ENCODE measurements around the gene THOC2. TPM values are rescaled to one million over a fixed set of nuclear protein-coding genes. Genes with fewer than 3 reads are reported as not detected.
A peak's percentile ranks its signal among the peaks of the same experiment; 100 is the strongest.
"Not testable (repeated sequence)": the region's sequence is repeated elsewhere in the genome, so short reads cannot be mapped to it uniquely, and the experiment has no call there.

Gene THOC2
- total RNA-seq, 1 donor from 2014 or later = 27.6 TPM

DNA sequence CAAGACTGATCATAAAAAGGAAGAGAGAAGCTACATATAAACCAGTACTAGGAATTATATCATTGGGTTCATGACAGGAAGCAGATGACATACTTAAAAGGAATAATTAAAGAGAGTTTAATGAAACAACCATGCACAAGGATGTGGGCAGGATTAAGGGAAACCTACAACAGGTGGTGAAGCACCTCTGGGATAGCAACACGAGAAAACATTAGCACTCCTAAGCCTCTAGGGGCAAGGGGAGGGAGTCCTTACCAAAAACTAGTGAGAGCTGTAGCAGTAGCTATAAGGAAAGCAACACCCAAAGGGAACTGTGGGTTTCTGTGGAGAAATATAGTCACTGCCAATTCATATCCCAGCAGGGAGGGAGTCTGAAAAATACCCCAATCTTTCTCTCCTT, 7.2 kb upstream of the THOC2 start:
- no peak for DNase-seq
- intact Hi-C loops (cut with micrococcal nuclease) = no loop called here
- no peak for ATAC-seq

DNA sequence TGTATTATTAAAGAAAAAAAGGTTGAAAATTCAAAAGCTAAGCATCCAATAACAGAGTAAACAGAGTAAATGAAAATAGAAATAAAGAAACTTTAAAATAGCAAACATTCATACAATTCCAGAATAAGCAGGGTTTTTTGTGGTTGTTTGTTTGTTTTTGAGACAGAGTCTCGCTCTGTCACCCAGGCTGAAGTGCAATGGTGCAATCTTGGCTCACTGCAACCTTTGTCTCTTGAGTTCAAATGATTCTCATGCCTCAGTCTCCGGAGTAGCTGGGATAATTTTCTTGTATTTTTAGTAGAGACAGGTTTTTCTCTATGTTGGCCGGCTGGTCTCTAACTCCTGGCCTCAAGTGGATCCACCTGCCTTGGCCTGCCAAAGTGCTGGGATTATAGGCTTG, 6.6 kb upstream of the THOC2 start:
- no peak for ATAC-seq
- DNase-seq = no peak

DNA sequence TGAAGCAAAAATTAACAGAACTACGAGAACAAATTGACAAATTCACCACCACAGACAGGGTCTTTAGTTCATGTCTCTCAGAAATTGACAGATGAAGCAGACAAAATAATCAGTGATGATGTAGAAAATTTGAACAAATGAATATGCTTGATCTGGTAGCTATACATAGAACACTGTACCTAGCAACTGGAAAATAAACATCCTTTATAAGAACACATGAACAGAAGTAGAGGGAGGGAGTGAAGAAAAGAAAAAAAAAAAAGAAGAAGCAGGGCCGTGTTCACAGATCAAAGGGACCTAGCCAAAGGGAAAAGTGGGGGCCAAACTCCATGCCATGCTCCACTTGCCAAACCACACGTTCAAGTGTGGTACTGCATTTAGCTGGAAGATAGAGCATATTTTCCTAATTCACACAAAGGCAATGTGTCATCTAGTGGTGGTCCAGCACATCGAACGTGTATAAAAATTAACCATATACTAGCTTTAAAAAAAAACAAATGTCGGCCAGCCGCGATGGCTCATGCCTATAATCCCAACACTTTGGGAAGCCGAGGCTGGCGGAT, 5.6 kb upstream of the THOC2 start:
- intact Hi-C loops (cut with micrococcal nuclease) = no loop called here
- peak; percentile 44 for ATAC-seq
- DNase-seq = no peak

More for the DNA sequence above, 6.6 kb upstream of the THOC2 start:
- intact Hi-C loops (cut with micrococcal nuclease) = no loop called here

DNA sequence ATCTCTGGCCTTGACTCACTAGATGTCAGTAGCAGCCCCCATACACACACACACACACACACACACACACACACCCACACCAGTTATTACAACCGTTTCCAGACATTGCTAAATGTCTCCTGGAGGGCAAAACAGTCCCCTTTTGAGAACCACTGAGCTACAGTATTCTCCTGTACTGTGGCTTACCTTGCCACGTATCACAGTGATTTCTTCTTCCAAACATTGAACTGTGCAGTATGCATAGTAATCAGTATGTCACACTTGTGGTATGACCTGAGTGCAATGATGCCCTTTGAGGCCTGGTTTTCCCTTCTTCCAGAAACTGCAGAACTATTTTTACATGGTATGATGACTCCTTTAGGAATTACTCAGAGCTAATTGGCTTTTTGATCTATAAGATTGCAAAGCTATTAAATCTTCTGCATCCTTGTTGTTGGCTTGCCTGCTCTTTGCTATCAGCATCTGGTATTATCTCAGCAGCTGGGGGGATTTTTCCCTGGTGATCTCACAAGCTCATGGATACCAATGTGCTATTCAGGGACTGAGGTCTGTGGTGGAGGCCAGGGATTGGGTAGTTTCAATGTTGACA, 3.6 kb upstream of the THOC2 start:
- DNase-seq (no peak), ATAC-seq (no peak)
- intact Hi-C loops (cut with micrococcal nuclease) = no loop called here

DNA sequence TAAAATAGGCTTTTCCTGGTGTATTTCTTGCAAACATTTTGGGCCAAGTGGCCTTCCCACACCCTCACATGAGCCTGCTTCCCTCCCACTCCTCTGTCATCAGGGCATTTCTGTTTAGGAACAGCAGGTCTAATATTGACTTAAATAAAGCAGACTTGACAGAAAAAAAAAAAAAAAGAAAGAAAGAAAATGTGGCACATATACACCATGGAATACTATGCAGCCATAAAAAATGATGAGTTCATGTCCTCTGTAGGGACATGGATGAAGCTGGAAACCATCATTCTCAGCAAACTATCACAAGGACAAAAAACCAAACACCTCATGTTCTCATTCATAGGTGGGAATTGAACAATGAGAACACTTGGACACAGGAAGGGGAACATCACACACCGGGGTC, 2.3 kb upstream of the THOC2 start:
- ATAC-seq; DNase-seq; intact Hi-C loops (cut with micrococcal nuclease): not testable (repeated sequence)

DNA sequence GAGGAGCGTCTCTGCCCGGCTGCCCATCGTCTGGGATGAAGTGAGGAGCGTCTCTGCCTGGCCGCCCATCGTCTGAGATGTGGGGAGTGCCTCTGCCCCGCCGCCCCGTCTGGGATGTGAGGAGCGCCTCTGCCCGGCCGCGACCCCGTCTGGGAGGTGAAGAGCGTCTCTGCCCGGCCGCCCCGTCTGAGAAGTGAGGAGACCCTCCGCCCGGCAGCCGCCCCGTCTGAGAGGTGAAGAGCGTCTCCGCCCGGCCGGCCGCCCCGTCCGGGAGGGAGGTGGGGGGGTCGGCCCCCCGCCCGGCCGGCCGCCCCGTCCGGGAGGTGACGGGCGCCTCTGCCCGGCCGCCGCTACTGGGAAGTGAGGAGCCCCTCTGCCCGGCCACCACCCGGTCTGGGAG, 1.2 kb upstream of the THOC2 start:
- DNase-seq, ATAC-seq: not testable (repeated sequence)

DNA sequence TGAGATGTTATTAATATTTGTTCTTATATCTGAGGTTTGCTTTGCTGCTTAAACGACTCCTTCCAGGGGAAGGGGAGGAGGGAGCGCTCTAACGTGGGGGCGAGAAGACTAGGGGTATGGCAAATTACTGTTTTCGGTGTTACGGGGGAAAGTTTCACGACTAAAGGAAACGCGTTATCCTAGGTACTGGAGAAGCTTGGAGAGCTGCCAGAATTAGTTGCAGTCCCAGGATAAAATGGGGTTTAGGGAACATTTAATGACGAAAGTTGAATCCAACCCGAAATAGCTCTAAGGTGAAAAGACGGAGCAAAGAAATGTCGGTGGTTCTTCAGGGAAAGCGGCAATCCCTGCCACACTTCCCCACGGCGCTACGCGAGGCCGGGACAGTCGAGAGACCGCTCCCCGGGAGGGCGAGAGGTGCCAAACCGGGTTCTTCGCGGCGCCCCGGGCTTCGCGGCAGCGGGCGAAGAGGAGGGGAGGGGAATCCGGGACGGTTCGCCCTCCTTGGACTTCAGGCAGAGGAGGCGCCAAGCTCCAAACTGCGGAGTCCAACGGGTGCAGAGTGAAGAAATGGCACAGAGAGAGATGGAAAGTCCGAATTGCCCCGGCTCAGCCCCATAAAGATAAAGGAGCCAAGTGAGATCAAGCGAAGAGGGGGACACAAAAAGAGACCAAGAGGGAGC, 724 bp downstream of the THOC2 start:
- peak; percentile 50 for ATAC-seq

More for the DNA sequence above, 1.2 kb upstream of the THOC2 start:
- intact Hi-C loops (cut with micrococcal nuclease) = not testable (repeated sequence)

DNA sequence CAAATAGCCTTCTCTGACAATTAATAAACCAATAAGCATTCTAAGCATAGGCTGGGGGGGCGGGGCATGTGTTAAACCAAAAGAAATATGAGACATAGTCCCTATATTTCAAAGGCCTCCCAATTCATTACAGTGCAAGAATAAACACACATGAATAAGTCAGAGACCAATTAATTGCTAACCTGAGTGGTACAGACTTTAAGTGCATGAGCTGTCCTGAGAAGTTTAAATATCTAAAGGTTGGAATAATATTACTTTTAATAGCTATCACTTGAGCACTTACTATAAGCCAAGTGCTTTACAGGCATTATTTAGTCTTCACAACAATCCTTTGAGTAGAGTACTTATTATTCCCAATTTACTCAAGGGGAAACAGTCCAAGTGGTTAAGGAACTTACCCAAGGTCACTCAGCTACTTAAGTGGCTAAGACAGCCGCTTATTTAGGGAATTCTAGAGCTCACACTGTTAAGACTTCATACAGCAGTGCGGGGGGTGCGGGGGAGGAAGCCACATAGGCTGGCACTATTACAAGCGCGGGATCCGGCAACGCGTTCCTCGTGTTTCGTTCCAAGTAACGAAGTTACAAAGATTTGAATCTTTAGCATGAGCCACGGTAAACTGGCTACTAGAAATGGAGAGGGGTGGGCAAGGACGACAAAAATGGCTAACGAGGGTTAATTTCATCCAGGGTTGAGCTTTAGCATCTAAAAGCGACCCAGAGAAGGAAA, 1.4 kb downstream of the THOC2 start:
- no peak for ATAC-seq
- intact Hi-C loops (cut with micrococcal nuclease) = no loop called here
- DNase-seq = no peak

More for the DNA sequence above, 724 bp downstream of the THOC2 start:
- no peak for DNase-seq
- intact Hi-C loops (cut with micrococcal nuclease) = no loop called here

DNA sequence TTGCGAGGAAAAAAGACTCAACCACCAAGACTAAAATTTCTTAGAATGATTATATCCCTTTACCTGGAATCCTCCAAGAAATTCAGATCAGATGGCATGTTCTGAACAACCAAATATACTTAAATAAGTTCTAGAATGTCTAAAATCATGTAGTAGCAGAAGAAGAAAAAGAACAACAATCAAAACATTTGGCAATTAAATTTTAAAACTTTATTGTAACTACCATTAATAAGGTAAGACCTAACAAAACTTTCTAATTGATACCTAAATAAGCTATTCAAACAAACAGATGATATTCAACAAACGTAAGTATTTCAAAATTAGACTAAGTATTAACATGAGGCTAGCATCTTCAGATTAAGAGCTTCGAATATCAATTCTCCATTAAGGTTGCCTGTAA, 4.3 kb downstream of the THOC2 start:
- DNase-seq = no peak
- intact Hi-C loops (cut with micrococcal nuclease) = no loop called here
- ATAC-seq = no peak

DNA sequence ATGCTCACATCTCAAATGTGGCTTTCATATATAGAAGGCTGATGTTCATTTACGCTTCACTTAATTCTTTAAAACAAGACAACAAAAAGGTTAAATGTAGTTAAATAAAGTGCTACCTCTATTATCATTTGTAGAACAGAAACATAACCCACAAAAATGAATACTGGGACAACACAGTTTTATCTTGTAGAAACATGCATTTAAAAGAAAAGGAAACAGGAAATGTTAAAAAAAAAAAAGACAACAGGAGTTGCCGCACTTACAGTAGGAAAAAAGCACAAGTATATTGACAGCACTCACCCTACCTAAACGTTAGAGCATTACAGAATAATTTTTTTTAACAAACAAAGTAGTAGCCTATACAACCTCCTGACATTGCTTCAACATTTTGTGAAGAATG, 4.8 kb downstream of the THOC2 start:
- DNase-seq (no peak), ATAC-seq (no peak)
- intact Hi-C loops (cut with micrococcal nuclease) = no loop called here

DNA sequence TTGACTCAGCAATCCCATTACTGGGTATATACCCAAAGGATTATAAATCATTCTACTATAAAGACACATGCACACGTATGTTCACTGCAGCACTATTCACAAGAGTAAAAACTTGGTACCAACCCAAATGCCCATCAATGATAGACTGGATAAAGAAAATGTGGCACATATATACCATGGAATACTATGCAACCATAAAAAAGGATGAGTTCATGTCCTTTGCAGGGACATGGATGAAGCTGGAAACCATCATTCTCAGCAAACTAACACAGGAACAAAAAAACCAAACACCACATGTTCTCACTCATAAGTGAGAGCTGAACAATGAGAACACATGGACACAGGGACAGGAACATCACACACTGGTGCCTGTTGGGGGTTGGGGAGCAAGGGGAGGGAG, 10.7 kb downstream of the THOC2 start:
- ATAC-seq; intact Hi-C loops (cut with micrococcal nuclease); DNase-seq: not testable (repeated sequence)

DNA sequence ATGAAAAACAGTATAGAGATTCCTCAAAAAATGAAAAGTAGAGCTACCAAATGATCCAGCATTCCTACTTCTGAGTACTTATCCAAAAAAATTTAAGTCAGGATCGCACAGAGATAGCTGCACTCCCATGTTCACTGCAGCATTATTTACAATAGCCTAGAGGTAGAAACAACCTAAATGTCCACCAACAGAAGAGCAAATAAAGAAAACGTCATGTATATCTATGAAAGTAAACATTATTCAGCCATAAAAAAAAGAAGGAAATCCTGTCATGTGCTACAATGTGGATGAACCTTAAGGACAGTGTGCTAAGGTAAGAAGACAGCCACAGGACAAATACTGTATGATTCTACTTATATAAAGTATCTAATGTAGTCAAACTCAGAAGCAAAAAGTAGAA, 12.4 kb downstream of the THOC2 start:
- no peak for DNase-seq
- intact Hi-C loops (cut with micrococcal nuclease) = no loop called here
- no peak for ATAC-seq

DNA sequence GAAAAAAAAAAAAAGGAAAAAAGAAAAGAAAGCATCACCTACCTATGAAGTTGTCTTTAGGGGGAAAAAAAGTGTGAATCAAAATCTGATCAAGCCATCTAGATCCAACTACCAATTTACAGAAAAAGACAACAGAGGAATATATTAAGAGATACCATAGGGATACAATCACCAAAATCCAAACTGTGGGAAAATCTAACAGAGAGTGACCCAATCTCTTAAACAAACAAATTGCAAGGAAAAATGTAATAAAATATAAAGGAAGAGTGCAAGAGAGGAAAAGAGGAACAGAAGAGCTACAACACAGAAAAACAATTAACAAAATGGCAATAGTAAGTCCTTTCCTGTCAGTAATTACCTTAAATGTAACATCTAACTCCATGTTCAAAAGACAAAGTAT, 19.0 kb downstream of the THOC2 start:
- DNase-seq = no peak
- intact Hi-C loops (cut with micrococcal nuclease) = no loop called here
- no peak for ATAC-seq

DNA sequence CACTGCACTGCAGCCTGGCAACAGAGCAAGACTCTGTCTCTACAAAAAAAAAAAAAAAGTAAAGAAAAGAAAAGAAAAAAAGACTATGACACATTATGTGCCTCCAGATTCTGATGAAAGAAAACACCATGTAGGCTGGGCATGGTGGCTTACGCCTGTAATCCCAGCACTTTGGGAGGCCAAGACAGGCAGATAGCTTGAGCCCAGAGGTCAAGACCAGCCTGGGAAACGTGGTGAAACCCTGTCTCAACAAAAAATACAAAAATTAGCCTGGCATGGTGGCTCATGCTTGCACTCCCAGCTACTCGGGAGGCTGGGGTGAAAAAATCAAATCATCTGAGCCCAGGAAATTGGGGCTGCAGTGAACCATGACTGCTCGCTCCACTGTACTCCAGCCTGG, 19.4 kb downstream of the THOC2 start:
- DNase-seq (no peak), ATAC-seq (no peak)
- intact Hi-C loops (cut with micrococcal nuclease) = no loop called here

DNA sequence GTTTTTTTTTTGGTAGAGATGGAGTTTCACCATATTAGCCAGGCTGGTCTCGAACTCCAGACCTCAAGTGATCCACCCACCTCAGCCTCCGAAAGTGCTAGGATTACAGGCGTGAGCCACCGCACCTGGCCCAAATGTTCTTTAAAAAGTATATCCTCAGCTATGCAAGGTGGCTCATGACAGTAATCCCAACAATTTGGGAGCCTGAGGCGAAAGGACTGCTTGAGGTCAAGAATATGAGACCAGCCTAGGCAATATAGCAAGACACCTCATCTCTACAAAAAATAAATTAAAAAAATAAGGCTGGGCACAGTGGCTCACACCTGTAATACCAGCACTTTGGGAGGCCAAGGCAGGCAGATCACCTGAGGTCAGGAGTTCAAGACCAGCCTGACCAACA, 21.7 kb downstream of the THOC2 start:
- DNase-seq; intact Hi-C loops (cut with micrococcal nuclease); ATAC-seq: not testable (repeated sequence)

DNA sequence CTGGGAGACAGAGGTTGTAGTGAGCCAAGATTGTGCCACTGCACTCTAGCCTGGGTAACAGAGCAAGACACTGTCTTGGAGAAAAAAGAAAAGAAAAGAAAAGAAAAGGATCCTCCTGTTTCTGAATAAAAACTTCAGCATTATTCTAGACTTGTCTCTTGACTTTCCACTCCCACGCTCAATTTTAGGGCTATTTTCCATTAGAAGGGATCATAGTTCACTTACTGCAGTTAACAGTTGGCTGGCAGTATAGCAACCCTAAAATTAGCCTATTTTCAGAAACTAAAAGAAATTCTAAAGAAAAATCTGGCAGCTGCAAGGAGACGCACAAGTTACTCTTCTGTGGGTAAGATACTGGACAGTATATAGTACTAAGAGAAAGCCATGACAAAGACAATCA, 28.1 kb downstream of the THOC2 start:
- no peak for ATAC-seq
- intact Hi-C loops (cut with micrococcal nuclease) = no loop called here
- no peak for DNase-seq

DNA sequence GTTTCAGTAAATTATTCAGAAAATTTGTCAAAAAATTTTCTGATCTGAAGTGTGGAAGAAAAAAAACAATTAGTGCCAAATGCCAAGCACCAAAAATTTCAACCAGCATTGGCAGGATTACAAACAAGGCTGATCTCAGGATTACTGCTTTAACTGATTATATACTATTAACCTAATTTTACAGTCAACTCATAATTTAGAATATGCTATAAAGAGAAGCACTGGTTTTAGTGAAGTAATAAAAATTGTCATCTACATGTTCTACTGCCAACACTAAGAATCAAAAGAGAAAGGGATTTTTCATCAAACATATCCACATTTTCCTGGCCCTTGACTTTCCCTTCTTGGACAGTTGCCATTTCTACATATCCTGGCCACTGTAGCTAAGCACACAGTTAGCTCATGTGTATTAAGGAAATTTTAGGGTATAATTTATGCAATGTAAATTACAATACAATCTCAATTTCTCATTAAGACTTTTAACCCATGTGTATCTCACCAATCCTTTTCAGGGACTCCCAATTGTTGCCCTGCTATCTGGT, 33.8 kb downstream of the THOC2 start:
- no peak for DNase-seq
- intact Hi-C loops (cut with micrococcal nuclease) = no loop called here
- ATAC-seq = no peak

DNA sequence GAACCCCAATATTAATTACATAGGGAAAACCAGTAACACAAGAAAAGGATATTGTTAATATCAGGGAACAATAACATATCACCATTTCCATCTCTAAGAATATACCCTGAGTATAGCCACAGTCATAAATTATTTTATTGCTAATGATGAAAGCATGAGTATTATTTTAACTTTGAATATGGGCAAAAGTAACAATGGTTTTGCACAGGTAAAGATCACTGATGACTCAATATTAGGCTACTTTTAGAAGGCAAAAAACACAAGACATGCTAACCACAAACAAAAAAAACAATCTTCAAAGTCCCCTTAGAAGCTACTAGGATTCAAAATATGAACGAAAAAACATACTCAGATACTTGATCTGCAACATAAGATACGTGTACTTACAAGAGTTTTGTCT, 36.5 kb downstream of the THOC2 start:
- ATAC-seq (no peak), DNase-seq (no peak)
- intact Hi-C loops (cut with micrococcal nuclease) = no loop called here

DNA sequence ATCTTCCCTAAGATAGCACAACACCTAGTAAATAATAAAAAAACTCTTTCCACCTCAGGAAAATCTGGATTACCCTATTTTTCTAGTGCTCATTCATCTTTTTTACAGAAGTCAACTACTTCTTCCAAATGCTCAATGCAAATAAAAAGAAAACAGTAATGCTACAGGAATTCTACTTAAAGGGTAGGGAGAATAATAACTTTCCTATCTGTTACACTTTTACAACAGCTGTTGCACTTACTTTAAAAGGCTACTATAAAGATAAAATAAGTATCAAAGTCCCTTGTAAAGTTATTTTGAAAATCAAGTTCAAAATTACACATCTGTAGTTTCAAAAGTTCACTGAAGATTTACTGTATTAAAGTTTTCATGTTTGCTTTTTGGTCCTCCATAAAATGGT, 37.6 kb downstream of the THOC2 start:
- no peak for DNase-seq
- intact Hi-C loops (cut with micrococcal nuclease) = no loop called here
- no peak for ATAC-seq

DNA sequence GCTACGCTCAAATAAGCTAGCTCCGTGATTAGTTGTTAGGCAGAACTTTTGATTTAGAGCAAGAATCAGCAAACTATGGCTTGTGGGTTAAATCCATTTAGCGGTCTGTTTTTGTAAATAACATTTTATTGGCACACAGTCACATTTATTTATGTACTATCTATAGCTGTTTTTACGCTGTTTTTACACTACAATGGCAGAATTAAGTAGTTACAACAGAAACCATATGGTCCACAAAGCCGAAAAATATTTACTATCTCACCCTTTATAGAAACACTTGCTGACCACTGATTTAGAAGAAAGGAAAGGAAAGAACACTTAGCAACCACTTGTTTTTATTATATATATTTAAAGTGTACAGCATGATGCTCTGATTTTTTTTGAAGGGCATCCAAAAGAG, 41.1 kb downstream of the THOC2 start:
- ATAC-seq = no peak
- intact Hi-C loops (cut with micrococcal nuclease) = no loop called here
- no peak for DNase-seq

All from left ventricle myocardium superior (tissue), 1 donor.